Hepatocyte (in vitro differentiated cells): ENCODE results near the gene SLC30A7.

Source experiments
- EZH2 ChIP-seq: fragments of 200-600 bp; sonication (generic); IDR thresholded peaks from 2 replicates; pipeline ENCODE4 v1.6.1; 2016; ENCODE audit warnings: antibody characterized with exemption, mild to moderate bottlenecking, borderline replicate concordance
- EZH2phosphoT487 ChIP-seq: fragments of 200-600 bp; sonication (generic); IDR thresholded peaks from one replicate; pipeline ENCODE4 v1.6.1; 2018; ENCODE audit warnings: antibody characterized with exemption, mild to moderate bottlenecking, low read depth, moderate library complexity; ENCODE audit not compliant: unreplicated experiment, severe bottlenecking
- TF ChIP-seq, protein P1 (sequence below): fragments of 200-600 bp; sonication (generic); IDR thresholded peaks from 2 replicates; pipeline ENCODE4 v1.5.1; 2016; ENCODE audit warnings: antibody characterized with exemption, mild to moderate bottlenecking; ENCODE audit not compliant: poor library complexity

DNA sequence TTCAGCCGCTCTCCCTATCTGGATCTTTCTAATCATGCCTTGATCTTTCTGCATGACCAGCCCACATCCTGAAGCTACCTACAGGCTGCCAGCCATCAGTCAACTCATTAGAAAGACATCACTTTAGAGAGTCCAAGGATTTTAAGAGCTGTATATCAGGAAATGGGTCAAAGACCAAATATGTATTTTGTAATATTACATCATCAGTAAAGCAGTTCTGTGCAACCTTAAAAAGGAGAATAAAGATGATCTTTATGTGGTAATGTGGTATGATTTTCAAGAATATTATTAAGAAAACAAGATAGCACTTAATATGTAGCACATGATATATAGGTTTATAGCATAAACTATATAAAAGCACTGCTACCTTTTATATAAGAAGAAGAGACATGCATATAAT is 47.6 kb downstream of the SLC30A7 start:
- TF ChIP-seq, protein P1, sequence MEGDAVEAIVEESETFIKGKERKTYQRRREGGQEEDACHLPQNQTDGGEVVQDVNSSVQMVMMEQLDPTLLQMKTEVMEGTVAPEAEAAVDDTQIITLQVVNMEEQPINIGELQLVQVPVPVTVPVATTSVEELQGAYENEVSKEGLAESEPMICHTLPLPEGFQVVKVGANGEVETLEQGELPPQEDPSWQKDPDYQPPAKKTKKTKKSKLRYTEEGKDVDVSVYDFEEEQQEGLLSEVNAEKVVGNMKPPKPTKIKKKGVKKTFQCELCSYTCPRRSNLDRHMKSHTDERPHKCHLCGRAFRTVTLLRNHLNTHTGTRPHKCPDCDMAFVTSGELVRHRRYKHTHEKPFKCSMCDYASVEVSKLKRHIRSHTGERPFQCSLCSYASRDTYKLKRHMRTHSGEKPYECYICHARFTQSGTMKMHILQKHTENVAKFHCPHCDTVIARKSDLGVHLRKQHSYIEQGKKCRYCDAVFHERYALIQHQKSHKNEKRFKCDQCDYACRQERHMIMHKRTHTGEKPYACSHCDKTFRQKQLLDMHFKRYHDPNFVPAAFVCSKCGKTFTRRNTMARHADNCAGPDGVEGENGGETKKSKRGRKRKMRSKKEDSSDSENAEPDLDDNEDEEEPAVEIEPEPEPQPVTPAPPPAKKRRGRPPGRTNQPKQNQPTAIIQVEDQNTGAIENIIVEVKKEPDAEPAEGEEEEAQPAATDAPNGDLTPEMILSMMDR: no peak
- TF ChIP-seq EZH2 (no peak), EZH2phosphoT487 (no peak)
